ENCODE measurements around the gene ETS1. TPM values are rescaled to one million over a fixed set of nuclear protein-coding genes. Genes with fewer than 3 reads are reported as not detected.

Gene ETS1, protein sequence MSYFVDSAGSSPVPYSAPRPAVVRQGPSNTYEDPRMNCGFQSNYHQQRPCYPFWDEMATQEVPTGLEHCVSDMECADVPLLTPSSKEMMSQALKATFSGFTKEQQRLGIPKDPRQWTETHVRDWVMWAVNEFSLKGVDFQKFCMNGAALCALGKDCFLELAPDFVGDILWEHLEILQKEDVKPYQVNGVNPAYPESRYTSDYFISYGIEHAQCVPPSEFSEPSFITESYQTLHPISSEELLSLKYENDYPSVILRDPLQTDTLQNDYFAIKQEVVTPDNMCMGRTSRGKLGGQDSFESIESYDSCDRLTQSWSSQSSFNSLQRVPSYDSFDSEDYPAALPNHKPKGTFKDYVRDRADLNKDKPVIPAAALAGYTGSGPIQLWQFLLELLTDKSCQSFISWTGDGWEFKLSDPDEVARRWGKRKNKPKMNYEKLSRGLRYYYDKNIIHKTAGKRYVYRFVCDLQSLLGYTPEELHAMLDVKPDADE
- 517 and 526 TPM in 2 replicates for total RNA-seq

GRCh38 chr11:128587415-128587814 lies at the start of gene ETS1:
TSS of gene ETS1 (minus strand) at chr11:128587558. CDS start at chr11:128573130, 14,428 bp downstream.
- H3K27me3 Mint-ChIP-seq (ENCODE audit: low read depth), result peaks cover 39% of the 10 kb centered on the region
- H3K4me1 Mint-ChIP-seq (ENCODE audit: low read depth), result peaks cover 8% of the 10 kb centered on the region
- H3K4me3 Mint-ChIP-seq (ENCODE audit: low read depth), result no peak within 1 kb of the TSS
- no peak within 1 kb of the TSS for H3K27ac Mint-ChIP-seq
- no peaks in the 10 kb centered on the region for H3K9me3 Mint-ChIP-seq
- no peaks in the 10 kb centered on the region for H3K36me3 Mint-ChIP-seq (ENCODE audit: low read depth)
- intact Hi-C loops (cut with micrococcal nuclease), result no loop called here
- DNase-seq (ENCODE audit: low spot score), result no peak

DNA sequence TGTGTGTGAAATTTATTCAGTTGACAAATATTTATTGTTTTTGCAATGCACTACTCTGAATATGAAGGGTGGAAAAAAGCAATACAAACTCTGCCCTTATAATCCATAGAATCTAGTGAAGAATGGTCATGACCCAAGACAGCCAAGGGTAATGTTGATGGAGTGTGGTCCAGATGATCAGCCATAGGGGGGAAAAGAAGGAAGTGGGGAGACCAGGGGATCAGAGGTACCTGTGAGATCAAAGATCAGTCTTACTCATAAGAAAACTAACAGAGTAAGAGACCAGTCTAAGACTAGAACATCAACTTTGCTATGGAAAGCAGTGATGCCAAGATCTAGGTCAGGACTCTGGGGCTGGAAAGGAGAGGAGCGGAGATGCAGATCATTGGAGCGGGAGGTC lies 47.0 kb upstream of the ETS1 start:
- H3K36me3 Mint-ChIP-seq (ENCODE audit: low read depth), result no peaks in the 10 kb centered on the region
- DNase-seq (ENCODE audit: low spot score), result no peak
- H3K9me3 Mint-ChIP-seq, result no peaks in the 10 kb centered on the region
- H3K27ac Mint-ChIP-seq, result no peak overlapping the region
- peaks cover 31% of the 10 kb centered on the region for H3K4me1 Mint-ChIP-seq (ENCODE audit: low read depth)
- peaks cover 4% of the 10 kb centered on the region for H3K27me3 Mint-ChIP-seq (ENCODE audit: low read depth)
- intact Hi-C loops (cut with micrococcal nuclease), result no loop called here
- H3K4me3 Mint-ChIP-seq (ENCODE audit: low read depth), result no peak overlapping the region

DNA sequence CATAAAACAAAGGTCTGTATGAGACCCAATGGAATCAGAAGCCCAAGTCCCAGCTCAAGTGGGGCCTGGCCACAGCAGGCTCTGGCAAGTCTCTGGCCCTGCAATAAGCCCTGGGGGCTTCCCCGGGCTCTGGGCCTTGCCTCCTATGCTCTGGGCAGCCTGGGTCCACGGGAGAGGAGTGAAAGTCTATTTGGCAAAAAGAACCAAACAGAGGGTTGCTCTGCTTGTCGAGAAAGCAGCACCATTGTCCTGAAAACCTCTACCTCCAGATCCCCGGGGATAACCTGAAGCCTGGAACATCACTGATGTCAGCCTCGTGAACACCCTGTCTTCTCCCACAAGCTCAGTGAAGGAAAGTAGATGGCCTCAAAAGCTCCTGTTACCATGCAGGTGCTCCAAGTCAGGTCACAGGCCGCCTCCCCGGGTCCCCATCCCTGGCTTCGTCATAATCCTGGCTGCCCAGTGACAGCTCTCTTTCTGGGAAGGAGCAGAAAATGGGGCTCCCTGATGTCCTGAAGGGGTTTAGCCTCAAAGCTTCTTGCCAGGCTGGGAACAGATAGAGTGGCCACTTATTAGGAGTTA lies 46.1 kb upstream of the ETS1 start:
- DNase-seq (ENCODE audit: low spot score), result no peak
- H3K4me1 Mint-ChIP-seq (ENCODE audit: low read depth), result peaks cover 40% of the 10 kb centered on the region
- intact Hi-C loops (cut with micrococcal nuclease), result no loop called here
- H3K36me3 Mint-ChIP-seq (ENCODE audit: low read depth), result no peaks in the 10 kb centered on the region
- no peaks in the 10 kb centered on the region for H3K9me3 Mint-ChIP-seq
- no peak overlapping the region for H3K4me3 Mint-ChIP-seq (ENCODE audit: low read depth)
- H3K27ac Mint-ChIP-seq, result no peak overlapping the region
- H3K27me3 Mint-ChIP-seq (ENCODE audit: low read depth), result peaks cover 1% of the 10 kb centered on the region

GRCh38 chr11:128632141-128632791 lies 44.9 kb upstream of the ETS1 start:
- Mint-ChIP-seq H3K36me3 (ENCODE audit: low read depth) (no peaks in the 10 kb centered on the region), H3K27me3 (ENCODE audit: low read depth) (no peaks in the 10 kb centered on the region), H3K9me3 (no peaks in the 10 kb centered on the region), H3K4me1 (ENCODE audit: low read depth) (peaks cover 44% of the 10 kb centered on the region), H3K4me3 (ENCODE audit: low read depth) (no peak overlapping the region), H3K27ac (no peak overlapping the region)
- intact Hi-C loops (cut with micrococcal nuclease), result loop anchor here (1.0 kb wide), 2 partner anchors 125 to 199 kb away; no protein-coding TSS in a partner anchor
- DNase-seq (ENCODE audit: low spot score), result no peak

GRCh38 chr11:128630367-128631230 lies 43.2 kb upstream of the ETS1 start:
- Mint-ChIP-seq H3K27me3 (ENCODE audit: low read depth) (no peaks in the 10 kb centered on the region), H3K27ac (peak overlapping the region; percentile 97), H3K36me3 (ENCODE audit: low read depth) (no peaks in the 10 kb centered on the region), H3K4me1 (ENCODE audit: low read depth) (peaks cover 59% of the 10 kb centered on the region), H3K9me3 (no peaks in the 10 kb centered on the region), H3K4me3 (ENCODE audit: low read depth) (peak overlapping the region; percentile 28)
- intact Hi-C loops (cut with micrococcal nuclease), result loop anchor here (1.0 to 2.0 kb wide), 7 partner anchors 107 to 600 kb away; no protein-coding TSS in a partner anchor
- peak; percentile 81 for DNase-seq (ENCODE audit: low spot score)

DNA sequence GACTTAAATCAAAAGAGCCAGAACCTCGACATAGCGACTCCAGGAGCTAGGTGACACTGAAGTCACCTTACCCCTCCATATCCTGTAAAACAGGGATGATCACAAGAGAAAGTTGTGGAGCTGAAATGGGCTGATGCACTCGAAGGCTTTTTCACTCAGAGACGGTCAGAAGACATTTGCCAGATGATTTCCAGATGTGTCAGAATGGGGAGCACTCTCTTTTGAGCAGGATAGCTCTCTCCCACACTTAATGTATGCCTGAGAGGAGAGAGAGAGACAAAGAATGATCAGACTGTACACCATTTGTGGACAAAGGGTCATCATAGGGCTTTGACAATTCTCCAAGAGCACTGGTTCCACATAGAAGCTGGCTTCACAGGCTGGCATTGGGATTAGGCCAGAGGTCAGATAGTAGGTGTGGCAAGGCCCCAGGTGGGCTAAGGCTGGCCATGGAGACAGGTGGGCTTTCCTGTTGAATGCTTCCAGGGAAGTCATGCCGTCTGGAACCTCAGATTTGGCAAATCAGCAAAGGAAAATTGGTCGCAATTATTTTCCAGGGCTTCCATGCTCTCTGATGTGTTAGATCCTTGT lies 42.3 kb upstream of the ETS1 start:
- H3K4me3 Mint-ChIP-seq (ENCODE audit: low read depth), result peak overlapping the region; percentile 17

GRCh38 chr11:128628686-128629085 lies 41.3 kb upstream of the ETS1 start:
- no peak for DNase-seq (ENCODE audit: low spot score)
- Mint-ChIP-seq H3K27ac (peak overlapping the region; percentile 97), H3K9me3 (no peaks in the 10 kb centered on the region), H3K4me1 (ENCODE audit: low read depth) (peaks cover 72% of the 10 kb centered on the region), H3K27me3 (ENCODE audit: low read depth) (no peaks in the 10 kb centered on the region), H3K36me3 (ENCODE audit: low read depth) (no peaks in the 10 kb centered on the region), H3K4me3 (ENCODE audit: low read depth) (peak overlapping the region; percentile 17)
- intact Hi-C loops (cut with micrococcal nuclease), result loop anchor here (2.0 to 10.0 kb wide), 4 partner anchors 104 to 396 kb away; no protein-coding TSS in a partner anchor

More for the DNA sequence above, 42.3 kb upstream of the ETS1 start:
- no peaks in the 10 kb centered on the region for H3K9me3 Mint-ChIP-seq
- peak overlapping the region; percentile 97 for H3K27ac Mint-ChIP-seq
- DNase-seq (ENCODE audit: low spot score), result no peak
- H3K4me1 Mint-ChIP-seq (ENCODE audit: low read depth), result peaks cover 69% of the 10 kb centered on the region
- intact Hi-C loops (cut with micrococcal nuclease), result loop anchor here (1.0 to 10.0 kb wide), 11 partner anchors 103 to 599 kb away; no protein-coding TSS in a partner anchor
- H3K27me3 Mint-ChIP-seq (ENCODE audit: low read depth), result no peaks in the 10 kb centered on the region
- H3K36me3 Mint-ChIP-seq (ENCODE audit: low read depth), result no peaks in the 10 kb centered on the region

DNA sequence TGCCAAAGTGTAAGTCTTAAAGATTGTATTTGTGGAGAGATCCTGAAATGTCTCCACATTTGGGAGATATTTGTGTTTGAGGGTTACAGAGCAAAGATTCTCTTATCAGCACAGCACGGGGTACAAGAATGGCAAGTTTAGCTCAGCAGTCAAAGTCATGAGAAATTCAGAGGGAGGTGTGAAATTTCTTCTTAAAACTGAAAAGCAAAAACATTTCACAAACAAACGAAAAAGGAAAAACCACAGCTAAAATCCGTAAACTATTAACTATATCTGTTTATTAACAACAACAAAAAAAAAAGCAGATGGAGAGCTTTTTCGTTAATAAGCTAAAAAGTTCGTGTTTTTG lies 40.9 kb upstream of the ETS1 start:
- H3K4me3 Mint-ChIP-seq (ENCODE audit: low read depth), result peak overlapping the region; percentile 65
- peak overlapping the region; percentile 97 for H3K27ac Mint-ChIP-seq
- H3K36me3 Mint-ChIP-seq (ENCODE audit: low read depth), result no peaks in the 10 kb centered on the region
- no peaks in the 10 kb centered on the region for H3K27me3 Mint-ChIP-seq (ENCODE audit: low read depth)
- H3K4me1 Mint-ChIP-seq (ENCODE audit: low read depth), result peaks cover 72% of the 10 kb centered on the region
- intact Hi-C loops (cut with micrococcal nuclease), result loop anchor here (2.0 to 10.0 kb wide), 4 partner anchors 104 to 395 kb away; no protein-coding TSS in a partner anchor
- DNase-seq (ENCODE audit: low spot score), result no peak
- H3K9me3 Mint-ChIP-seq, result no peaks in the 10 kb centered on the region

GRCh38 chr11:128627666-128628324 lies 40.4 kb upstream of the ETS1 start:
- peak overlapping the region; percentile 65 for H3K4me3 Mint-ChIP-seq (ENCODE audit: low read depth)
- no peaks in the 10 kb centered on the region for H3K36me3 Mint-ChIP-seq (ENCODE audit: low read depth)
- intact Hi-C loops (cut with micrococcal nuclease), result loop anchor here (2.0 to 10.0 kb wide), 4 partner anchors 105 to 395 kb away; no protein-coding TSS in a partner anchor
- H3K27ac Mint-ChIP-seq, result peak overlapping the region; percentile 97
- no peaks in the 10 kb centered on the region for H3K9me3 Mint-ChIP-seq
- DNase-seq (ENCODE audit: low spot score), result no peak
- no peaks in the 10 kb centered on the region for H3K27me3 Mint-ChIP-seq (ENCODE audit: low read depth)
- H3K4me1 Mint-ChIP-seq (ENCODE audit: low read depth), result peaks cover 77% of the 10 kb centered on the region

GRCh38 chr11:128626913-128627665 lies 39.7 kb upstream of the ETS1 start:
- no peak for DNase-seq (ENCODE audit: low spot score)
- H3K4me3 Mint-ChIP-seq (ENCODE audit: low read depth), result peak overlapping the region; percentile 27
- no peaks in the 10 kb centered on the region for H3K9me3 Mint-ChIP-seq
- intact Hi-C loops (cut with micrococcal nuclease), result loop anchor here (5.0 to 10.0 kb wide), 2 partner anchors 105 to 302 kb away; no protein-coding TSS in a partner anchor
- H3K27ac Mint-ChIP-seq, result peak overlapping the region; percentile 97
- H3K36me3 Mint-ChIP-seq (ENCODE audit: low read depth), result no peaks in the 10 kb centered on the region
- H3K27me3 Mint-ChIP-seq (ENCODE audit: low read depth), result no peaks in the 10 kb centered on the region
- H3K4me1 Mint-ChIP-seq (ENCODE audit: low read depth), result peaks cover 79% of the 10 kb centered on the region

DNA sequence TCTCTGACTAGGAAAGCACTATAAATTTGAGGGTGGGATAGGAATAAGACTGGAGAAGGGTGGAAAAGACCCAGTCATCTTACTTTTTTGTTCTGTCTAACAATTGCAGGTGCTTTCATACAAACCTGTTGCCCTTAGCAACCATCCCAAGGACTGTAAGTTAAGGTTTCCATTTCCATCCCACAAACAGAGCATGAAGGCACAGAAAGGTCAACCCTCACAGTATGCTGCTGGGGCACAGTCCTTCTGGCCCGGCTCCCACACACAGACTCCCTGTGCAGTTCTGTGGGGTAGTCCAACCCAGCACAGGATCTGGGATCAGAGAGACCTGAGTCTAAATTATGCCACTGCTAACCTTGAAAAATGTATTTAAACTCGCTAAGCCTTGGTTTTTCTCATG lies 38.4 kb upstream of the ETS1 start:
- DNase-seq (ENCODE audit: low spot score), result no peak
- H3K36me3 Mint-ChIP-seq (ENCODE audit: low read depth), result no peaks in the 10 kb centered on the region
- H3K9me3 Mint-ChIP-seq, result no peaks in the 10 kb centered on the region
- intact Hi-C loops (cut with micrococcal nuclease), result loop anchor here (2.0 to 10.0 kb wide), 3 partner anchors 25 to 301 kb away; no protein-coding TSS in a partner anchor
- peaks cover 77% of the 10 kb centered on the region for H3K4me1 Mint-ChIP-seq (ENCODE audit: low read depth)
- H3K27me3 Mint-ChIP-seq (ENCODE audit: low read depth), result no peaks in the 10 kb centered on the region
- peak overlapping the region; percentile 95 for H3K27ac Mint-ChIP-seq
- no peak overlapping the region for H3K4me3 Mint-ChIP-seq (ENCODE audit: low read depth)

Measured in activated T-helper 2 cell treated with anti-CD3 and anti-CD28 coated beads, Interferon-gamma antibody, Interleukin-2, Interleukin-4, amounts not matched to agents 10 μg/mL and 5 μg/mL and 100 μg/mL, durations not matched to agents 14 hours and 24 hours and 36 hours (primary cell).